ENCODE data around the gene CRELD2.

CRELD2 gene

DNA sequence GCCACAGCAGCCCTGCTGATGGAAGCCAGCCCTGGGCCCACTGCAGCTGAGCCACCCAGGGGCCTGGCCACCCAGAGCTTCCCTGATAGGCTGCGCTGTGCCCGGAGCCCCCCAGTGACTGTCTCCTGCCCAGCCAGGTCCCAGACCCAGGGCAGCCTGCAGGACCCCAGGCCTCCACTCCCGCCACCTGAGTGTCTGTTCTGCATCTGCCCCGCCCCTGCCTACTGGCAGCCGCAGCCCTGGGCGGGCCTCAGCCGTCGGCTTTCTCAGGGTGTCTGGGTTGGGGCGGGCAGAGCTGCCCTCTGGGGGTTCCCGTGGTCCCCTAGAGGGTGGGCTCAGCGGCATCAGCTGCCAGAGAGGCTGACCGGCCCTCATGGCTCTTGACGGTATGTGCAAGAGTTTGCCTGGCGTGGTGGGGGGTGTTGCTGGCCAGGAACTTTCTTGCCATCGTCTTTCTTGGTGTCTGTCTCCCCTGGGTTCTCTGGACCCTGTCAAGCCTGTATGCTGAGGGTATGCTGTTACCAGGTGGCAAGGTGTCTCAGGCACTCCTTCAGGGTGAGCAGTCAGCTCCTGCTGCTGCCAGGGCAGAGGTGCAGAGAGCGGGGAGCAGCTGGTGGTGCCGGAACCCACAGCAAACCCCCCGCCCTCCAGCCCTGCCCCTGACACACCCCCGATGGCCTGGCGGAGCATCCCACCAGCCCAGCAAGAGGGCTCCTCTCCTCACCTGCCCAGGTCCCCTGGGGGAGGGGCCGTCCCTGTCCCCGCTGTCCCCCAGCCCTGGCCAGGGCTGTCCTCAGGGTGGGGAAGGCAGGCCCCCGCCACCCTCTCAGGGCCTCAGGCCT lies 29.9 kb downstream of the CRELD2 start:
- DNase-seq = no peak

DNA sequence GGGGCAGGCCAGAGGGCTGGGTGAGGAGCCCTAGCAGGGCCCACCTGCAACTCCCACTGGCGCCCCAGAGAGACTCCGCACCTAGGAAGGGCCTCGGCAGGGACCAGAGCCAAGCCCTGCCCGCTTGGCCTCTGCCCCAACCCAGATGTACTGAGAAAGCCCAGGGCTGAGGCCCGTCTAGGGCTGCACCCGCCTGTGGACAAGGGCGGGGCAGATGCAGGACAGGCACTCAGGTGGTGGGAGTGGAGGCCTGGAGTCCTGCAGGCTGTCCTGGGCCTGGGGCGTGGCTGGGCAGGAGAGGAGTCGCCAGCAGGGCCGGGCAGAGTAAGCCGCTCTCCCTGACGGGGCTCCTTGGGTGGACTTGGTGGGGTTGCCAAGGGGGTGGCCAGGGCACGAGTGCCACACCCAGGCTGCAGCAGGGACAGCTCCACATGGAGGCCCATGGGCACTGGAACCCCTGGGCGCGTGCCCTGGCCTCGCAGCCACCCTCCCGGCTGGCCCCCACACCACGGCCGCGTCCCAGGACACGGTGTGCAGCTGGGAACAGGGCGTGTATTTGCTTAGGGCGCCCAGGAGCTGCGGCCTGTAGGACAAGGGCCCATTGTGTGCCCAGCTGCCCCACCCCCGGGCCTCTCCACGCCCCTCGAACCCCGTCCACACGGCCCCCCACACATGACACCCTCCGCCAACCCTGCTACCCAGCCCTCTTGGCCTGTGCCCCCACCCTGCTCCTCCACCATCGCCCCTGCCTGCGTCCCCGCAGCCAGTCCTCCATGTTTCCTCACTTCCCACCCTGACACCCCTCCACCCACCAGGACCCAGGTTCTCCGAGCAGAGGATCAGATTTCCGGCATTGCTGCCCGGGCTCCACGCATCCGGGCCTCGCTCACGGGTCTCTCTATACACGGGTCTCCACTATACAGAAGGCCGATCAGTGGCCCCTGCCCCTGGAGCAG lies 30.8 kb downstream of the CRELD2 start:
- no peak for DNase-seq

DNA sequence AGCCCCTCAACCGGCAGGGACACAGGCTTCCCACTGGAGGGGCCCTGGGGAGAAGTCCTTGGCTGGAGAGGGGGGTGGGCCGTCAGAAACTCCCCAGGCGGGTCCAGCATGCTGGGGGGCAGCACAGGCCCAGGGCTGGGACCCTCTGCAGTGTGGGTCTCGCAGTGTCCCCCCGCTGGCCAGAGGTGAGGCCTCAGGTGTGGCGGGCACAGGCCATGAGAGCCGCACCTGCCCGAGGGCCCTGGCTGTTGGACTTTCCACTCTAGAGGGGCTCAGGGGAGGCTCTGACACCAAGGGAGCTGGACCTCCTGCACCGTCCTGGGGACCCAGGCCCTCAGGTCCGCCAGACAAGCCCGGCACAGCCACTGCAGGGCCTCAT lies 31.5 kb downstream of the CRELD2 start:
- DNase-seq = no peak

DNA sequence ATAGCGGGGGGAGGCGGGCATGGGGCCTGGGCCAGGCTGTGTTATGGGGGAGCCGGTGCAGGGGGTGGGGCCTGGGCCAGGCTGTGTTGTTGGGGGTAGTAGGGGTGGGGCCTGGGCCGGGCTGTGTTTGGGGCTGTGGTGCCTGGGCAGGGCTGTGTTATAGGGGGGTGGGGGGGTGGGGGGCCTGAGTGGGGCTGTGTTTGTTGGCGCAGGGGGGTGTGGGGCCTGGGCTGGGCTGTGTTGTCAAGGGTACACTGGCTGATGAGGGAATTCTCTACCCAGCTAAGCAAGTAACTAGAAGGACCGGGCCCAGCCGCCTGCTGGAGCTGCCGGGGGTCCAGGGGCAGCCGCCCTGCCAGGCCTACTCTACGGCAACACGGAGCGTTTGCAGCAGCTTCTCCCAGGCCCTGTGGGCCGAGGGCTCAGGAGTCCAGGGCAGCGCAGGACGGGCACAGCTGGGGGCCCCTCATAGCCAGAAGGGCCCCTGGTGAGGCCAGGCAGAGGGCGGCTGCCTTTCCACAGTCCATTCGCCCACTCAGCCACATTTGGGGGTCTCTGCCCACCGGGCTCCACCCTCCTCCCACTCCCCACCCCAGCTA lies 32.1 kb downstream of the CRELD2 start:
- DNase-seq = no peak

DNA sequence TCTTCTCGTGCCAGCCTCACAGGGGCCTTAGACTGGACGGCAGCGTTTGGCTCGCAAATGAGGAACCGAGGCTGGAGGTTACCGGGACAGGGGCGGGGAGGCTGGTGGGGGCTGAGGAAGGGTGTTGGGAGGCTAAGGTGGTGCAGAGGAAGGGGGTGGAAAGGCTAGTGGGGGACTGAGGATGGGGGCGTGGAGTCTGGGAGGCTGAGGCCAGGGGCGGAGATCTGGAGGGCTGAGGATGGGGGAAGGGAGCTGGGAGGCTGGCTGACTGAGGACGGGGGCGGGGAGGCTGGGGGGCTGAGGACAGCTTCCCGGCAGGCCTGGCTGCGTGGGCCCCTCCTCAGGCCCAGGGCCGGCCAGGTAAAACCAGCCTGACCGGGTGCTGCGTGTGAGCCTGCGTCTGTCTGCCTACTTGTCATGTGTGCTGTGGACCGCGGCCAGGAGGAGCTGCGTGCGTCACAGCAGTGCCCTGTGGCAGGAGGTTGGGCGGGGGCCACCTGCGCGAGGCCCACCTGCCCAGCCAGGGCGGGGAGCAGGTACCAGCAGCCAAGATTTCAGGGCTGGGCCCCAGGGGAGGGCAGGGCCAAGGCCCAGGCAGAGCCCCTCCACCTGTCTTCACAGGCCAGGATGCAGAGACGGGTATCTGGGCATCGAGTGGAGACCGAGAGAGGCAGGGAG lies 32.7 kb downstream of the CRELD2 start:
- no peak for DNase-seq

DNA sequence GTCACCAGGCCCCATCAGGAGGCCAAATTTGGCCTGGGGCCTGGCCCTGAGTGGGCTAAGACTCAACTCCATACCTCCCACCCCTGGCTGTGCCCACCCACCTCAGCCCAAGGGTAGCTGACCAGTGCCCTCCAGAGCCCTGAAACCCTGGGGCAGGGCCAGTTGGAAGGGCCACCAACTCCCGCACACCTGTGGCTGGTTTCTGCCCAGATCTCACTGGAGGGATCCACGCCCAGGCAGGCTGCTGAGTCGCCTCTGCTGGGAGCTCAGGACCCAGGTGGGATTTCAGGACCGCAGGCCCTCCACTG lies 33.2 kb downstream of the CRELD2 start:
- no peak for DNase-seq

DNA sequence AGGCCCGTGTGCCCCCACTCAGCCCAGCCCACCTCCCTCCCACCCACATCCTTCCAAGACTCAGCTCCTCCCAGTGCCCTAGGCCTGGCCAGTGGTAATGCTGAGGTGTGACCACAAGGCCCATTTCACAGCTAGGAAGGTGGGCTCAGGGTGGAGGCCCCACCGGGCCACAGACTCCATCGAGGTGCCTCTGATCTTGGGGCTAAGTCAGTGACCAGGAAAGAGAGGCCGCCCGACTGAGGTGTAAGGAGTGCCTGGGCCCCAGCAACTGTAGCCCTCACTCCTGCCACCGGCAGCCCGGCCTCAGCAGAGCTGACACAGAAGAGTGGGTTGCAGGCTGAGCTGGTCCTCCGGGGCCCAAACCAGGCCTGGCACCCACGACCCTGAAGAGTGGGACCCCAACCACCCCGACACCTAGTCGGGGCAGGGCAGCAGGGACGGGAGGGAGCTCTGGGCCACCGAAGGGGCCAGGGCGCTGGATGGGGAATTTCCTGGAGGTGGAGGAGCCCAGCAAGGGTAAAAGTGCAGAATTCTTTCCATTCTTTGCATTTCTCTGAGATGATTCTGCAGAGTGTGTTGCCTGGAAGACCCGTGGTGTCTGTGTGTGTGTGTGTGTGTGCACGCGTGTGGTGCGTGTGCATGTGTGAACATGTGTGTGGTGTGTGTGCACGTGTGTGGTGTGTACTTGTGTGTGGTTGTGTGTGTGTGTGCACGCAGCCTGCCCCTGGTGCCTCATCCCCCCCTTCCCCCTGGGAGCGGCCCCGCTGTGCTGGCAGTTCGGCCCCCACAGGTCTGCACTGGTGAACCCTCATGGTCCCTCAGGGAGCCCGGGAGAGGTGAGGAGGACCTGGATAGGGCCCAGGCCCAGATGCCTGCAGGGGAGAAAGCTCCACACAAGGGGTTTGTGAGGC lies 33.8 kb downstream of the CRELD2 start:
- DNase-seq = no peak

DNA sequence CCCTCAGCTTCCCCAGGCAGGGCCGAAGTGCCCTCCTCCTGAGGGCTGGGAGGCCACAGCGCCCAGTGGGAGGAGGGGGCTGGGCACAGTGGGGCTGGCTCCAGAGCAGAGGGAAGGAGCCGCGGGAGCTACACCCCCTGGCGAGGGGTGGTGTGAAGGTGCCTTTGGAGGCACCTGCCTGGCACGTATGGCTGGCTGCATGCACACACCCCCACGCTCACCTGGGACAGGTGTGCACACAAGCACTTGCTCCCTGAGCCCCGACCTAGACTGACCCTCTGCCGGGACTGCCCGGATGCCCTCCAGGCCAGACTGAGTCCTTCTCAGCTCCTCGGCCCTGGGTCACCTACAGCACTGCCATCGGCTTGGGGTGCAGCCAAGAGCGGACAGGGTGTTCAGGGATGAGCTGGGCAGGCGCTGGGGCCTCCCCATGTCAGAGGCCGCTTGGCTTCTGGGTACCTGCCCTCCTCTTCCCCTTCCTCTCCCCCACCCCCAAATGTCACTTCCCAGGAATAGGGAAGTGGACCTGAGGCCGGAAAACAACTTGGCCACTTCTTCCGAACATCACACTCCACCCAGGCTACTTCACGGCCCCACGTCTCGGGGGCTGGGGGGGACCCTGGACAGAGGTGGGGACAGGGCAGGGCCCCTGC lies 34.7 kb downstream of the CRELD2 start:
- DNase-seq = no peak

DNA sequence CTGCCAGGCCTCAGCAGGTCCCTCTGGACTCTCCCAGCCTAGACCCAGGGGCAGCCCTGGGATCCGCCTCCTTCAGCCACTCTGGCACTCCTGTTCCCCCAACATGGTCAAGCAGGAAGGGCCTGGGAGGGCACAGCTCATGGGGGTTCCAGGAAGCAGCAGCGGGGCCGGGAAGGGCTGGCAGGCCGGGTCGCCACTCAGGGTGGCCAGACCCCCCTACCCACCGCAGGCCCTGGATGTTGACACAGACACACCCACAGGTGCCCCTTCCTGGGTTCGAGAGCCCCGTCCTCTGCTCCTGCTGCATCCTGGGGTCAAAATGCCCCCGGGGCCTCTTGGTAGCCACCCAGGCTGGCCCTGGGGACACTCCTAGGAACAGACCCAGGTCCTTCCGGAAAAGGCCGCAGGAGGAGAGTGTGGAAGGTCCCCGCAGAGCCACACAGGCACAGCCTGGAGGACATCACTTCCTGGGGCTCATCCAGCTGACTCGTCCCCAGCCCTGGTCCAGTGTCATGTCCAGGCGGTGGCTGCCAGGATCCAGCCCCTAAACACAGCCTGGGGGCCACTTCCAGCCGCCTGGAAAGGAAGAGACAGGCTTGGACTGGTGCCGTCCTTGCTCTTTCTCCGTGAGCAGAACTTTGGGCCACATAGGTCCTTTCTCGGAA lies 35.4 kb downstream of the CRELD2 start:
- no peak for DNase-seq

DNA sequence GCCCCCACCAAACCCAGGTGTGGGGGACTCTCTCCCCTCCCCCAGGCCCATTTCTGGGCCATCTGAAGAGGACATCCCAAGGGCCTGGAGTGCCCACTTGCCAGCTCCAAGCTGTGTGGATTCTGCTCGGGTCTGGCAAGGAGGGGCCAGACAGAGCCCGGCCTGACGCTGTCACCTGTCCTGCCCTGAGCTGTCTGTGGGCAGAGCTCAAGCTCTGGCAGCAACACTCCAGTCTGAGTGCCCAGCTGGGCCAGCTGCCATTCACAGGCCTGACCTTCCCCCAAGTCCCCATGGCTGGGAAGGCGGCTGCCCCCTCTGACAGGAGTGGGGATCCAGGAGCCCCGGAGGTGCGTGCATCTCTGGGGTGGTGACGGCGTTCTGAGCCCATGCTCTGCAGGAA lies 35.9 kb downstream of the CRELD2 start:
- DNase-seq = no peak

DNA sequence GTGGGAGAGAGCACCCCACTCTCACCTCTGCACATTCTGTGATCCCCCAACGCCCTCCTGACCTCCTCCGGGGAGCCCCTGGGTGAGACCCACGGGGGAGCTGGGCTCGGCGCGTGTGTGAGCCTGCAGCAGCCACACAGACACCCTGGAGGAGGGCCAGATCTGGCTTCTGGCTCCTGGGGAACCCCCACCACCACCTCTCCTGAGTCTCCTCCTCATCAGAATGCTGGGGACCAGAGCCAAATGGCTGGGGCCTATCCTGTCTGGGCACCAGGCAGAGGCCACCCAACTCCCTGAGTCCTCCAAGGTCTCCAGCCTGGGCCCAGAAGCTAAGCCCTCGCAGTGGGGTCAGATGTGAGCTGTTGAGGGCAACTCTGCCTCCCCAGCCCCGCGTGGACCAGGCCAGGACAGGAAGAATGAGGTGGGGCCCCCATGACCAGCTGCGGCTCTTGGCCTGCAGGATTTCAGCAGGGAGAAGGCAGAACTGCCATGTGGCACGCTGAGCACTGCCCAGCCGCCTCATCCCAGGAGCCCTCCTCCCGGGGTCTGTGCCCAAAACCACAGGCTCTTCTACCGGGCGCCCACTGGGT lies 36.7 kb downstream of the CRELD2 start:
- DNase-seq = no peak

DNA sequence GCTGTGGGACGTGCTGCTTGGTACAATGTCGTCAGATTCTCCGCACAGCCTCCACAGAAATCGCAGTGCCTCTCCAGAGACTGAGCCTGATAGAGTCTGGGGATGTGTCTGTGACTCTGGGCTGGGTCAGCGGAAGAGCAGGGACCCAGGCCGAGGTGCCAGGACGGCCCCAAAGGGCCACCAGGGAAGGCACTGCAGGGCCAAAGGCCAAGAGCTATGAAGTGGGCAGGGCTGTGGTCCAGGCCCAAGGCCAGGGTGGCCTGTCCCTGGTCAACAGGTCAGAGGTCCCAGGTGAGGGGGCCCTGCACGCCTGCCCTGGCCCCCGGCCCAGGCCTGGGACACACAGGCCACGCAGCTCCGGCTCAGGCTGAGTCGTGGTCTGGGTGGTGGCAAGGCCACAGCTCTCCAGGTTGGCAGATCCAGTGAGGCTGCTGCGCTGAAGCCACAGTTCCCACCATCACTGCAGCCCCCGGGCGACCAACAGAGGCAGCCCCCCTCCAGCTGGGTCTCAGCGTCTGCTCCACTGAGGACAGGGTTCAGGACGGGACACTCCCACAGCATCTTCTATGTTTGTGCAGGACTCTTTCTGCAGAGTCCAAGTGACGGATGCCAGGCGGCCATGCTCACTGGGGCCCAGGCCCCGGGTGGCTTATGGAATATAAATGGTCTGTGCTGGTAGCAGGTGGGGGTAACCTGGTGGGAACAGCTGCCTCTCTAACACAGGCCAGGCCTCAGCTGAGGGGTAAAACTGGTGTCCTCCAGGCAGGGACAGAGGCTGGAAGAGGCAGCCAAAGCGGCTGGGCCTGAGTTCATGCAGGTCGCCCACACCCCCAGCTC lies 37.4 kb downstream of the CRELD2 start:
- no peak for DNase-seq

DNA sequence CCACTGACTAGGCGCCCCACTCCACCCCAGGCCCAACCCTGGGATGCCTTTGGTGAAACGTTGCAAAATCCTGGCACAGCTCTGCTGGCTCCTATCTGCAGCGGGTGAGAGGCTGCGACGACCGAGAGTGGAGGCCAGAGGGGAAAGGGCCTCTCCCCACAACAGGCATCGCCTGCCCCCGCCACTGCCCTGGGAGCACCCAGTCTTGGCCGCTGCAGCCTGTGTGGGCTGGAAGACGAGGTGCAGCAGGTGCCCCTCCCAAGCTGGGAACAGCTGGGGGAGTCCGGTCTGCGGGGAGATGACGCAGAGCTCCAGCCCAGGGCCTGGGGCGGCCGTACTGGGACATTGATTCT lies 38.0 kb downstream of the CRELD2 start:
- no peak for DNase-seq

DNA sequence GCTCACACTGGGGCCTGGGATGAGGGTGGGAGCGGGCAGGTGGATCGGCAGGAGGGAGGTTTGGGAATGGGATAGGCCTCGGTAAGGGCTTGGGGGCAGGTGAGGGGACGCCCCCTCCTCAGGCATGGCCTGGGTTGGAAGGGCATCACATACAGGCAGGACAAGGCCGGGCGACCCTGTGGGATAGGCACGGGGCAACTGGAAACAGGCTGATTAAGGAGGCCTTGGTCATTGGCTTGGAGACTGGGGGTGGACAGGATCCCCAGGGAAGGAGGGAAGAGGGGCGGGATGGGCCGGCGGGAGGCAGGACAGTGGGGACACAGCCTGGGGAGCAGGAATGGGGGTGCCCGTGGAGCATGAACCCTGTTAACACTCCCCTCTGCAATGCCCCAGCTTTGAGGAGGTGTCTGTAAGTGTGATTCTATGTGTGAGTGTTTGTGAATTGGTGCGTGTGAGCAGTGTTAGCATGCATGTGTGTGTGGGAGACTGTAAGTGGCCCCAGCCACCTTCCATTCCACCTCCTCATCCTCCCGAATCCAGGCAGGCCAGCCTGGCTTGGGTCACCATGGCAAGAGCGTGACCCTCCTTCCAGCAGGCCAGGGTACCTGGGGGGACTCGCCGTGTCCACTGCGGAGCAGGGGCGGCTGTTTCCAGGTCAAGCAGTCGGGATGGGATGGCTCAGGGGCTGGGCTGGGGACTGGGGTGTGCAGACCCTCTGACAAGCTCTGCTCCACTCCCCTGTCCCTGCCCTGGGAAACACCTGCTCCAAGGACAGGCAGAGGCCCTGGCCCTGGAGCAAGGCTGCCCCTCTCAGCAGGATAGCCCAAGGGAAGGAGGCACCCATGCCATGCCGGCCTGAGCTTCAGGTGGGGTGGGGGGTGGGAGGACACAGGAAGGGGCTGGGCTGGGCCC lies 38.7 kb downstream of the CRELD2 start:
- no peak for DNase-seq

DNA sequence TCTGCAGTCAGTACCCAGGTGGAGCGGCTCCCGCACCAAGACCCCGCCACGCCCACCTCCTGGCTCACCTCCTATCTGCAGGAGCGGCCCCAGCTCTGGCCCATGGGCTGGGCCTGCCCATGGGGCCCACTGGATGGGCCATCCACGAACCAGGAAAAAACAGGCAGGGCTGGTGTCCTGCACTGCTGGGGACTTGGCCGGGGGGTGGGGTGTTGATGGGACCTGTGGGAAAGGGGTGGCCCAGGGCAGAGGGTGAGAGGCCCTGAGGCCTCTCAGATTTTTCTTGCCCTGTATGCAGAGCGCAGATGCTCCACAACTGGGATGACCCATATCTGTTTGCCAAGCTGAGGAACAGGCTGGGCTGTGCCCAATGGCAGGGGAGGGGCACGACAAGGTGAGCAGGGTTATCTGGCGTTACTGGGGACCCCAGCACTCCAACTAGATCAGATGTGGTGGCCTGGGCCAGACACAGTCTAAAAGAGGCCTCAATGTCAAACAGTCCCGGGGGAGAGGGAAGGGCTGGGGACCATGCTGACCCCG lies 39.5 kb downstream of the CRELD2 start:
- no peak for DNase-seq

DNA sequence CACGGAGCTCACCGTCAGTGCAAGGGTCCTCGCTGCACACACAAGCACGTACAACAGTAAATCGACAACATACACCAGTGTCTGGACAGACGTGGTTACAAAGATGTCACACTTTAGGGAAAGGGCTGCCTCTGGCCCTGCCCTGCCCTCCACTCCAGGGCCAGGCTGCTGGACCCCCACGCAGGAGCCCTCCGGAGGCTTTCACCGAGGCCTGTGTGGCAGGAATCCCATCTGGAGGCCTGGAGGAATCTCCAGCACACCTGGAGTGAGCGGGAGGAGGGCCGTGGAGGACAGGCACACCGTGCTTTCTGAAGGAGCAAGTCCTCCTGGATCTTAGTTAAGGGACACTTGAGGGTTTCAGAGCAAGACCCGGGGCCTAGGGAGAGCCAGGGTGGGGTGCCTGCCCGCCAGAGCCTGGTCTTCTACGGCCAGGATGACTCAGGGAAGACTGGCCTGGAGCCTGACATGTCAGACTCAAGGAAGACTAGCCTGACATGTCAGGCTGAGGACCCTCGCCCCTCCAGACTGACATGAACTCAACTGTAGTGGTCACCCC lies 40.0 kb downstream of the CRELD2 start:
- DNase-seq = no peak

DNA sequence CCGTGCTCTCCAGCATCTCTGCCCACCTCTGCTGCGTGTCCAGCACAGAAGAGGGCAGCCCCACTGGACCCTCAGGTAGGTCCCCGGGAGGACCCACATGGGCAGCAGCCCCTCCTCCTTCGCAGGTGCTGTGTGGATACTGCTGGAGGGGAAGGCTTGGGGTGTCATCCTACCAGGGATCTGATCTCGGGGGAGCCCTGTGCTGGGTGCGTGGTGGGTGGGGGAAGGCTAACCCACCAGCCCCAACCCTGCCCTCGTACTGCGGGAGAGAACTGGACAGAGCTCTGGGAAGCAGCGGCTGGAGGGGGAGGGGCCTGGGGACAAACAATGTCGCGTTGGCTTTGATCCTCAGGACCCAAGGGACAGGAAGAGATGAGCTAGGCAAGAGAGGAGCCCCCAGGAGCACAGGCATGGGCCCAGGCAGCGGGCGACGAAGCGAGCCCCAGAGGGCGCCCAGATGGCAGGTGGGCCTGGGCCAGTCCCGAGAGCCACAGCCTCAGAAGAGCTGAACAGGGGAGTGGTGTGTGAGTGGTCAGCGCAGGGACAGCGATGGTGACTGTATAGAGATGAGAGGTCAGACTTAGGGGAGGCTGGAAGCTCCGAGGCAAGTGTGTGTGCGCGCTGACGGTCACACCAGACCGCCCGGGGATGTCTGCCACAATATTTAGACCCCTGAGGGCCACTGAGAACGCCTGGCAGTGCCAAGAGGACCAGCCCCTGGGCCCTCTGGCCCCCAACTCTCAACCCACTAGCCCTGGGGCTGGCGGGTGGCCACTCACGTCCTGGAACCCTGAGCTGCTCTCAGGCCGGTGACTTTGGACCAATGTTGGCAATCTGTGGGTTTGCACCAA lies 40.7 kb downstream of the CRELD2 start:
- no peak for DNase-seq

Measured in right forelimb (tissue), 1 donor.